ENCODE results near the gene MIEF2.

The MIEF2 gene

GRCh38 chr17:18236494-18236893, 24.0 kb upstream of the MIEF2 start:
- no peak overlapping the region for H3K27ac ChIP-seq
- TF ChIP-seq CTCF (IDR thresholded peaks at IDR 0.05) (no peak), ZFX (IDR thresholded peaks at IDR 0.05; ENCODE audit: borderline replicate concordance) (no peak)

GRCh38 chr17:18237461-18237860, 23.0 kb upstream of the MIEF2 start:
- no peak for TF ChIP-seq ZFX (IDR thresholded peaks at IDR 0.05; ENCODE audit: borderline replicate concordance)
- TF ChIP-seq CTCF (IDR thresholded peaks at IDR 0.05): no peak
- no peak overlapping the region for H3K27ac ChIP-seq

GRCh38 chr17:18238299-18238698, 22.2 kb upstream of the MIEF2 start:
- TF ChIP-seq ZFX (IDR thresholded peaks at IDR 0.05; ENCODE audit: borderline replicate concordance) (no peak), CTCF (IDR thresholded peaks at IDR 0.05) (no peak)
- H3K27ac ChIP-seq: no peak overlapping the region

GRCh38 chr17:18240449-18240848, 20.0 kb upstream of the MIEF2 start:
- H3K27ac ChIP-seq: no peak overlapping the region
- TF ChIP-seq CTCF (IDR thresholded peaks at IDR 0.05) (no peak), ZFX (IDR thresholded peaks at IDR 0.05; ENCODE audit: borderline replicate concordance) (no peak)

- TF ChIP-seq CTCF (IDR thresholded peaks at IDR 0.05): no peak
- TF ChIP-seq ZFX (IDR thresholded peaks at IDR 0.05; ENCODE audit: borderline replicate concordance): no peak
- no peak overlapping the region for H3K27ac ChIP-seq
Measured at GRCh38 chr17:18241229-18241871, 19.1 kb upstream of the MIEF2 start.

- H3K27ac ChIP-seq: peak overlapping the region; percentile 85; the same call in 1 of the 2 replicates
Measured at GRCh38 chr17:18245038-18245776, 15.3 kb upstream of the MIEF2 start.

More at GRCh38 chr17:18245038-18245776, 15.3 kb upstream of the MIEF2 start:
- TF ChIP-seq CTCF (IDR thresholded peaks at IDR 0.05) (no peak), ZFX (IDR thresholded peaks at IDR 0.05; ENCODE audit: borderline replicate concordance) (no peak)
